Nephron (organoid): ENCODE measurements around the gene SEC61G.
A peak's percentile ranks its signal among the peaks of the same experiment; 100 is the strongest.

ENCODE experiments used
- H3K27ac Mint-ChIP-seq, 3 experiments: 2 replicates each; pipeline ENCODE4 v1.8.0; 2020; ENCODE audit warnings: mixed read lengths in 3 of 3, mild to moderate bottlenecking in 2 of 3, moderate library complexity in 1 of 3
- H3K27me3 Mint-ChIP-seq: 2 replicates; pipeline ENCODE4 v1.8.0; 2021; ENCODE audit warnings: low read depth, mild to moderate bottlenecking, moderate library complexity, mixed read lengths
- H3K36me3 Mint-ChIP-seq: 2 replicates; pipeline ENCODE4 v1.8.0; 2020; ENCODE audit warnings: low read depth, mixed read lengths
- H3K4me1 Mint-ChIP-seq: 2 replicates; pipeline ENCODE4 v1.8.0; 2020; ENCODE audit warnings: mixed read lengths
- H3K4me3 Mint-ChIP-seq, 3 experiments: 2 replicates each; pipeline ENCODE4 v1.8.0; 2020; ENCODE audit warnings: mild to moderate bottlenecking in 3 of 3, mixed read lengths in 3 of 3, moderate library complexity in 2 of 3
- H3K9me3 Mint-ChIP-seq: 2 replicates; pipeline ENCODE4 v1.8.0; 2020; ENCODE audit warnings: mixed read lengths
- CTCF ChIP-seq, 3 experiments: fragments of 200-600 bp; sonication (generic); IDR thresholded peaks; one replicate each; pipeline ENCODE4 v1.5.0; 2021; ENCODE audit warnings: antibody characterized with exemption in 3 of 3; ENCODE audit not compliant: unreplicated experiment in 3 of 3

The SEC61G gene

GRCh38 chr7:54757711-54758110 lies 1.3 kb downstream of the SEC61G start:
- no peak for TF ChIP-seq CTCF (IDR thresholded peaks at IDR 0.05; ENCODE audit: unreplicated experiment in 3 of 3)
- H3K27ac Mint-ChIP-seq = peak overlapping the region; percentile 96 to 99 (median 98)
- no peaks in the 10 kb centered on the region for H3K27me3 Mint-ChIP-seq
- H3K4me1 Mint-ChIP-seq = peaks cover 19% of the 10 kb centered on the region
- H3K9me3 Mint-ChIP-seq = no peaks in the 10 kb centered on the region
- peak overlapping the region; percentile 99 to 100 (median 100) for H3K4me3 Mint-ChIP-seq
- H3K36me3 Mint-ChIP-seq = peaks cover 29% of the 10 kb centered on the region

GRCh38 chr7:54749200-54749599 lies 9.8 kb downstream of the SEC61G start:
- H3K4me1 Mint-ChIP-seq = no peaks in the 10 kb centered on the region
- no peaks in the 10 kb centered on the region for H3K9me3 Mint-ChIP-seq

GRCh38 chr7:54747234-54747633 lies 11.8 kb downstream of the SEC61G start:
- TF ChIP-seq CTCF (IDR thresholded peaks at IDR 0.05; ENCODE audit: unreplicated experiment in 3 of 3) = no peak
- Mint-ChIP-seq H3K36me3 (peaks cover 44% of the 10 kb centered on the region), H3K9me3 (no peaks in the 10 kb centered on the region), H3K4me1 (no peaks in the 10 kb centered on the region), H3K4me3 (no peak overlapping the region), H3K27me3 (no peaks in the 10 kb centered on the region), H3K27ac (no peak overlapping the region)

More at GRCh38 chr7:54749200-54749599, 9.8 kb downstream of the SEC61G start:
- Mint-ChIP-seq H3K27me3 (no peaks in the 10 kb centered on the region), H3K27ac (peak overlapping the region in 1 of 3 experiments; percentile 14), H3K4me3 (no peak overlapping the region), H3K36me3 (peaks cover 56% of the 10 kb centered on the region)
- TF ChIP-seq CTCF (IDR thresholded peaks at IDR 0.05; ENCODE audit: unreplicated experiment in 3 of 3) = no peak

GRCh38 chr7:54743580-54743979 lies 15.4 kb downstream of the SEC61G start:
- H3K4me3 Mint-ChIP-seq = no peak overlapping the region
- no peak for TF ChIP-seq CTCF (IDR thresholded peaks at IDR 0.05; ENCODE audit: unreplicated experiment in 3 of 3)
- H3K27ac Mint-ChIP-seq = no peak overlapping the region
- peaks cover 19% of the 10 kb centered on the region for H3K36me3 Mint-ChIP-seq
- no peaks in the 10 kb centered on the region for H3K27me3 Mint-ChIP-seq
- H3K9me3 Mint-ChIP-seq = no peaks in the 10 kb centered on the region
- no peaks in the 10 kb centered on the region for H3K4me1 Mint-ChIP-seq

GRCh38 chr7:54738737-54739136 lies 20.3 kb downstream of the SEC61G start:
- H3K27me3 Mint-ChIP-seq = no peaks in the 10 kb centered on the region
- no peak for TF ChIP-seq CTCF (IDR thresholded peaks at IDR 0.05; ENCODE audit: unreplicated experiment in 3 of 3)
- peaks cover 3% of the 10 kb centered on the region for H3K9me3 Mint-ChIP-seq
- no peak overlapping the region for H3K4me3 Mint-ChIP-seq
- no peaks in the 10 kb centered on the region for H3K4me1 Mint-ChIP-seq
- no peak overlapping the region for H3K27ac Mint-ChIP-seq
- peaks cover 3% of the 10 kb centered on the region for H3K36me3 Mint-ChIP-seq

GRCh38 chr7:54729107-54729506 lies 29.9 kb downstream of the SEC61G start:
- TF ChIP-seq CTCF (IDR thresholded peaks at IDR 0.05; ENCODE audit: unreplicated experiment in 3 of 3) = no peak
- Mint-ChIP-seq H3K9me3 (no peaks in the 10 kb centered on the region), H3K4me3 (no peak overlapping the region)

More at GRCh38 chr7:54729107-54729506, 29.9 kb downstream of the SEC61G start:
- Mint-ChIP-seq H3K27ac (no peak overlapping the region), H3K4me1 (no peaks in the 10 kb centered on the region), H3K36me3 (no peaks in the 10 kb centered on the region), H3K27me3 (no peaks in the 10 kb centered on the region)
